Endothelial cell (in vitro differentiated cells): ENCODE results near the gene INPPL1. TPM values are rescaled to one million over a fixed set of nuclear protein-coding genes. Genes with fewer than 3 reads are reported as not detected.

ENCODE experiments used
- DNase-seq: peaks from one replicate; pipeline ENCODE4 v3.0.0; 2021; ENCODE audit warnings: low spot score
- H3K27ac Mint-ChIP-seq: one replicate; pipeline ENCODE4 v1.8.0; 2021; ENCODE audit warnings: mixed read lengths, inconsistent platforms; ENCODE audit not compliant: unreplicated experiment
- H3K27me3 Mint-ChIP-seq: one replicate; pipeline ENCODE4 v1.8.0; 2021; ENCODE audit warnings: mild to moderate bottlenecking, moderate library complexity, mixed read lengths, inconsistent platforms; ENCODE audit not compliant: unreplicated experiment
- H3K36me3 Mint-ChIP-seq: one replicate; pipeline ENCODE4 v1.8.0; 2021; ENCODE audit warnings: mild to moderate bottlenecking, low read depth, mixed read lengths, inconsistent platforms; ENCODE audit not compliant: unreplicated experiment
- H3K4me1 Mint-ChIP-seq: one replicate; pipeline ENCODE4 v1.8.0; 2021; ENCODE audit warnings: mild to moderate bottlenecking, mixed read lengths, inconsistent platforms; ENCODE audit not compliant: unreplicated experiment
- H3K4me3 Mint-ChIP-seq: one replicate; pipeline ENCODE4 v1.8.0; 2021; ENCODE audit warnings: mild to moderate bottlenecking, mixed read lengths, inconsistent platforms; ENCODE audit not compliant: unreplicated experiment
- H3K9me3 Mint-ChIP-seq: one replicate; pipeline ENCODE4 v1.8.0; 2021; ENCODE audit warnings: mixed read lengths, inconsistent platforms; ENCODE audit not compliant: unreplicated experiment
- CTCF ChIP-seq: fragments of 200-600 bp; sonication (generic); IDR thresholded peaks from one replicate; pipeline ENCODE4 v1.5.0; 2021; ENCODE audit warnings: antibody characterized with exemption; ENCODE audit not compliant: unreplicated experiment
- total RNA-seq: library from RNA; stranded (reverse); fragmentation: NEBNext Ultra II Directional; extraction: Animal tissue kit (Norgen Biotek cat#: 25700); gene quantifications from one replicate; pipeline ENCODE4 v1.2.1, GENCODE V29; 2021; ENCODE audit not compliant: unreplicated experiment

Gene INPPL1
- total RNA-seq, 1 donor from 2014 or later, result 168 TPM

- peaks cover 32% of the 10 kb centered on the region for H3K27me3 Mint-ChIP-seq
- DNase-seq, result no peak
- H3K36me3 Mint-ChIP-seq, result peaks cover 3% of the 10 kb centered on the region
These were observed 17.6 kb downstream of the INPPL1 start for GRCh38 chr11:72242141-72242540.

GRCh38 chr11:72243173-72244059, 18.8 kb downstream of the INPPL1 start:
- Mint-ChIP-seq H3K27me3 (peaks cover 32% of the 10 kb centered on the region), H3K27ac (no peak overlapping the region), H3K4me1 (peaks cover 24% of the 10 kb centered on the region), H3K9me3 (no peaks in the 10 kb centered on the region), H3K36me3 (peaks cover 3% of the 10 kb centered on the region), H3K4me3 (peak overlapping the region; percentile 72)
- no peak for DNase-seq
- TF ChIP-seq CTCF, result no peak

More at GRCh38 chr11:72242141-72242540, 17.6 kb downstream of the INPPL1 start:
- Mint-ChIP-seq H3K4me3 (peak overlapping the region; percentile 27), H3K9me3 (no peaks in the 10 kb centered on the region), H3K4me1 (peaks cover 24% of the 10 kb centered on the region), H3K27ac (peak overlapping the region; percentile 61)
- TF ChIP-seq CTCF, result no peak

GRCh38 chr11:72244060-72244360, 19.4 kb downstream of the INPPL1 start, which contains the start of gene PHOX2A:
TSS of gene PHOX2A (minus strand) at chr11:72244176. CDS start at chr11:72244004, 172 bp downstream.
- Mint-ChIP-seq H3K27ac (no peak within 1 kb of the TSS), H3K4me3 (peak within 1 kb of the TSS; percentile 83), H3K36me3 (peaks cover 3% of the 10 kb centered on the region), H3K27me3 (peaks cover 27% of the 10 kb centered on the region), H3K9me3 (no peaks in the 10 kb centered on the region), H3K4me1 (peaks cover 19% of the 10 kb centered on the region)
- TF ChIP-seq CTCF, result no peak
- DNase-seq, result no peak

GRCh38 chr11:72244361-72245262, 20.0 kb downstream of the INPPL1 start:
- Mint-ChIP-seq H3K9me3 (no peaks in the 10 kb centered on the region), H3K27me3 (peaks cover 23% of the 10 kb centered on the region), H3K4me3 (peak overlapping the region; percentile 83), H3K4me1 (peaks cover 16% of the 10 kb centered on the region), H3K27ac (no peak overlapping the region), H3K36me3 (peaks cover 3% of the 10 kb centered on the region)
- TF ChIP-seq CTCF, result no peak
- no peak for DNase-seq
